PC-9 (cell line): ENCODE data around the gene SGTA.

Source experiments
- EZH2 ChIP-seq: fragments of 200-600 bp; sonication (generic); IDR thresholded peaks from 2 replicates; pipeline ENCODE4 v1.8.0; 2017; ENCODE audit warnings: antibody characterized with exemption, low read depth
- TF ChIP-seq, protein P1 (sequence below): fragments of 200-600 bp; sonication (generic); conservative IDR thresholded peaks from 2 replicates; pipeline ENCODE4 v1.6.1; 2017; ENCODE audit warnings: mixed run types, antibody characterized with exemption, mild to moderate bottlenecking, moderate library complexity

DNA sequence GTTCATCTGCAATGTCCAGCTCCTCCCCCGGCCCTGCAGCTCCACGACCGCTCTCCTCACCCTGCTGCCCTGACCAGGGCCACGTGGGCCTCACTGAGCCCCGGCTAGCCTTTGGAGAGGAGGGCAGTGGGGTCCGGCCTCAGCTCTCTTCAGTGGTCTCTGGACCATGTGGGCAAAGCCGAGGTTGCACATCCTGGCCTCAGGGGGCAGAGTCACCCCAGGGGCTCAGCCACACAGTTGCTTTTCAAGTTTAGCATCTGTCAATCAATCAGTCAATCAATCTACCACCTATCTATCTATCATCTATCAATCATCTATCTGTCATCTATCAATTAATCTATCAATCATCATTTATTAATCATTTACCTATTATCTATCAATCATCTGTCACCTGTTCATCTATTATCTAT lies 58.9 kb downstream of the SGTA start:
- TF ChIP-seq, protein P1, sequence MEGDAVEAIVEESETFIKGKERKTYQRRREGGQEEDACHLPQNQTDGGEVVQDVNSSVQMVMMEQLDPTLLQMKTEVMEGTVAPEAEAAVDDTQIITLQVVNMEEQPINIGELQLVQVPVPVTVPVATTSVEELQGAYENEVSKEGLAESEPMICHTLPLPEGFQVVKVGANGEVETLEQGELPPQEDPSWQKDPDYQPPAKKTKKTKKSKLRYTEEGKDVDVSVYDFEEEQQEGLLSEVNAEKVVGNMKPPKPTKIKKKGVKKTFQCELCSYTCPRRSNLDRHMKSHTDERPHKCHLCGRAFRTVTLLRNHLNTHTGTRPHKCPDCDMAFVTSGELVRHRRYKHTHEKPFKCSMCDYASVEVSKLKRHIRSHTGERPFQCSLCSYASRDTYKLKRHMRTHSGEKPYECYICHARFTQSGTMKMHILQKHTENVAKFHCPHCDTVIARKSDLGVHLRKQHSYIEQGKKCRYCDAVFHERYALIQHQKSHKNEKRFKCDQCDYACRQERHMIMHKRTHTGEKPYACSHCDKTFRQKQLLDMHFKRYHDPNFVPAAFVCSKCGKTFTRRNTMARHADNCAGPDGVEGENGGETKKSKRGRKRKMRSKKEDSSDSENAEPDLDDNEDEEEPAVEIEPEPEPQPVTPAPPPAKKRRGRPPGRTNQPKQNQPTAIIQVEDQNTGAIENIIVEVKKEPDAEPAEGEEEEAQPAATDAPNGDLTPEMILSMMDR: no peak
- no peak for TF ChIP-seq EZH2
